Nasal cavity respiratory epithelium epithelial cell of viscerocranial mucosa (primary cell): ENCODE data around the gene TMOD4. TPM values are rescaled to one million over a fixed set of nuclear protein-coding genes. Genes with fewer than 3 reads are reported as not detected.

ENCODE experiments used
- total RNA-seq: library from RNA; depleted of rRNA; stranded (reverse); fragments of >200 nt; gene quantifications from 2 replicates; pipeline ENCODE4 v1.2.3, GENCODE V29; 2014

TMOD4 gene
- 0.21 TPM in 1 of 2 replicates, not detected in the other for total RNA-seq

DNA sequence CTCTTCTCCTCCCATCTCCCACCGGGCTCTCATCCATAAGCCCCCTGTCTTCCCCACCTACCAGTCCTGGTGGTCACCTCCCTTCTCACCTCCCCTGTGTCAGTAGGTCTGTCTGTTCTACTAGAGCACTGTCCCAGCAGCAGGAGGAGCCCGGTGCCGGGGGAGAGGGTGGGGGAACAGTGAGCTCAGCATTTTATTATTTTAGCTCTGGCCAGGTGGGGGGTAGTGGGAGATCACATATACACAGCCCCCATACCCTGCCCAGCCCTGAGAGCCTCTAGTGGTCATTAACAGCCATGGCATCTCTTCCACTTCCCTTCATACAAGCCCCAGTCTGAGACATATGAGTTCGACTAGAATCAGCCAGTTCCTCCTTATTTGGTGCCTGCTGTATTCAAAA is at the start of gene TMOD4:
Gene TMOD4 (minus strand): TSS at position 119 of the 400 bp plus-strand sequence. CDS start 1,106 bp downstream, outside the sequence.

DNA sequence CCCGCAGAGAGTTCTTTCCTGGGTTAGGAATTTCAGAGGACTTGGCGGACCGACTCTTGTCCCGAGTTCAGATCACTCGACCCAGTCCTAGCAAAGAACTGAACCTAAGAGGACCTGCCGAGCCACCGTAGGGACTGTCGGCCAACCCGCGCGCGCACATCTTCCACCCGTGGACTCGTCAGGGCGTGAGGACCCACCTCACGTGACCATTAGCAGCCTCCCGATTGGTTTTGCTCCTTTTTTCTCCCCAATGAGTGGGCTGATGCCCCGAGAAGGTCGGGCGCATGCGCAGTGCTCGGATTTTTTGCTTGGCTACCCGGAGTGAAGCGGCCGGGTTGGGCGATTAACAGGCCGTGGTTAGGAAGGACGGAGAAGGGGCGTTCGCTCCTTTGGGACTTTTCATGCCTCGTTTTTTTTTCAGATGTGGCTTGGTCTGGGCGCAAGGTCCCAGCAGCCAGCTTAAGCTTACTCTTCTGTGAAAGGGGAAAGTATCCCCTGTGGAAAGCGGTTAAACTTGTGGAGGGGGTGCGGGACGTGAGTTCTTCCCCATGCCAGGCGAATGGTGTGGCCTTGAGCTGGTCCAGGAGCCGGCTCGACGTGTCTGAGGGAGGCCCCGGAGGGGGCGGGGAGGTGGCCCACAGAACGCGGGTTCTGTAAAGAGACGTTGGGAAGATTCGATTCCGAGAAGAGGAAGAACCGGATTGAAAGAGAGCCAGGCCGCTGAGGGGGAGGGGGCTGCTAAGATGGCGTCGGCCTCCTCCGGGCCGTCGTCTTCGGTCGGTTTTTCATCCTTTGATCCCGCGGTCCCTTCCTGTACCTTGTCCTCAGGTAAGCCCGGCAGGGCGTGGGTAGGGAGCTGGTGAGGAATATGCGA is 22.7 kb upstream of the TMOD4 start, which contains the start of gene PIP5K1A:
Gene PIP5K1A (plus strand): TSS at position 299 of the 874 bp plus-strand sequence. CDS start 445 bp downstream, at position 744.

DNA sequence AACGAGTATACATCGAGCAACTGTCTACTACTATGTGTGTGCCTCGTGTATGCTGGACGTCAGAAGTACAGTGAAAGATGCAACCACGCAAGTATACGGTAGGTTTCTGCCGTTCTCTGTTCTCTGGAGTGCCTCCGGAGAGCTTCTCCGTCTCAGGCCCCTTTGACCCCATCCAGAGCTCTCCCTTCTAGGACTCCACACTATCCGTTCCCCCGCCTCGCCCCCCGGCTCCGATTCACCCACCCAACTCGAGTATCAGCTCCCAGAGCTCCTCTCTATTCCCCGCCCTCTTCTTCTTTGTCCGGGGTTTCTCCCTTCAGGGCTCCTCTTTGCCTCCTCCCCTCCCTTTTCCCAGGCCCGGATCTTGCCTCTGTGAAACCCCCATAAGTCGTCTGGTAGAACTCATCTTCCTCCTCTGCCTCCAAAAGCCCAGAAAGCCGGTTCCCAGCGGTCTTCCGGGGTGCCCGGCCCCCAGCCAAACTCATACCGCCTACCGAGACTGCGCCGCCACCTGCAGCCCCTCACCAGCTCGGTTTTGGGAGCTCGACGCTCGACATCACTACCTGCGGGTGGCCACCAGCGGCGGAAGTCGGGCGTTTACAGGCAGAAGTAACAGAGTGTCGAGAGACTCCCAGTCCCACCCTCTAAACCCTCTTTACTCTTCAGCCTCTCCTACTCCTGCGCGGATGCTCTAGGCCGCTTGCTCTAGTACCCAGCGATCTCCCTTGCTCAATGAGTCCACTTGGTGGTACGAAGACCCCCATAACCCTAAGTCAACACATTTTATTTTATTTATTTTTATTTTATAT is 14.1 kb upstream of the TMOD4 start, which contains the start of gene VPS72:
Gene VPS72 (minus strand): TSS at position 561 of the 809 bp plus-strand sequence. CDS start 76 bp downstream, at position 485.

DNA sequence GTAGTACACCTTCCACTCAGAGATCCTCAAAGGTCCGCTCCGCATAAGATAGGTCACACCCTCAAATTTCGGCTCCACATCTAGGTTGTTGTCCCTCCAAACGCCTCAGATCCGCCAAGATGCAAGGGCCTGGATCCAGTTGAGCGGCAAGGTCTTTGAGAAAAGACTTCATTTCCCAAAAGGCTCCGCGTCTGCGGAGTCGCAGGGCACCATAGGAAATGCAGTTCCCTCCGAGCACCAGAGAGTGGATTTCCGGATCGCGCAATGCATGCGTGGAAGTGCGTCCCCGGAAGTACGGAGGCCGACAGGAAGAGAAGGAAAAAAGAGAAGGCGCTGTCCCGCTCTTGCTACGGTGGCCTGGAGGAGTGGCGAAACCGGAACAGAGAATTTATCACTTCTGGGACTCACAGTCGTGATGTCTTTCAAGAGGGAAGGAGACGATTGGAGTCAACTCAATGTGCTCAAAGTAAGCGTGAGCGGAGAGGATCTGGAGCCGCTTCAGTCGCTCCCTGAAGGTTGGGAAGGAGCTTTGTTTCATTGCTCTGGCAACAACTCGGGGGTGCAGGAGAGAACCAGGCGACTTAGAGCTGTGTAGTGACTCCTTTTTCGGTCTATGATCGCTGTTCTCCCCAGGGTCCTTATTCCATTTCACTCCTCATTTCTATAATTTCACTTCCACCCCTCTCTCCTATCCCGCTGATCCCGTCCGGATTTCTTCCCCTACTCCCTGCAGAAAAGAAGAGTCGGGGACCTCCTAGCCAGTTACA is 9.9 kb downstream of the TMOD4 start, which contains the start of the genes LYSMD1 and SCNM1:
Gene LYSMD1 (minus strand): TSS at position 165 of the 767 bp plus-strand sequence. CDS start 644 bp downstream, outside the sequence.
Gene SCNM1 (plus strand): TSS at position 407 of the 767 bp plus-strand sequence. CDS start 9 bp downstream, at position 416.

GRCh38 chr1:151156515-151156819 is 19.3 kb downstream of the TMOD4 start, which contains the start of gene TNFAIP8L2:
TSS of gene TNFAIP8L2 (plus strand) at chr1:151156649. CDS start at chr1:151158698, 2,049 bp downstream.

DNA sequence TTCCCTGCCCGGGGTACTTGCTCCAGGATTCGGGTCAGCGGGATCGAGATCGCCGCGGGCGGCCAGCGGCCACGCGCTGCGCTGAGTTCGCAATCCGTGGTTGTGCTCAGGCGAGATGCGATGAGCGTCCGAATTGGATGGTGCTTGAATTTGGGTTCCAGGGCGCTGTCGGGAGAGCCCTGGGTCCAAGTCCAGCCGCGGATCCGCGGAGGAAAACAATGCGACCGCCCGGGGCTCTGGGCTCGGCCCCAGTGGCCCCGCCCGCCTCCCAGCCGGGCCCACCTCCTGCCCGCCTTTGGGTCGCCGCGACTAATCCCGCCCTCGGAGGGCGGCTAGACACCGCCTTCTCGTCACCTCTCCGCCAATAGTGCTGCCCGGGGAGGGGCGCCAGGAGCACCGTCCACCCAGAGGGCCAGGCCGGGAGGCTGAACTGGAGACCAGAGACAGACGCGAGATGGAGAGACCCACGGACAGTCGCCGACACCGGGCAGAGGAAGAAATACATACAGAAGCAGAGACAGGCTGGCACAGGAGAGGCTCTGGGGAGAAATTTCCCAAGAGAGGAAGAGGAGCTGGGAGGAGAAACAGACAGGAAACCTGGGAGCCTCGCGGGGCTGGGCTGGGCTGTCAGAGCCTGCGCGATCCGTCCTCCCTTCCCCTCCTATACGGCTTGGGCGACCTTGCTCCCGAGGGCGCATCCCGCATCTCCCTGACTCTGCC is 29.2 kb downstream of the TMOD4 start, which contains the start of gene SEMA6C:
Gene SEMA6C (minus strand): TSS at position 220 of the 720 bp plus-strand sequence. CDS start 4,010 bp downstream, outside the sequence.

Other genes starting within 250 kb of the TMOD4 start
- gene SETDB1, start 249.6 kb downstream of the TMOD4 start, total RNA-seq, result 23.2 and 36.7 TPM in 2 replicates
- 83.7 and 101 TPM in 2 replicates for gene CERS2, start 201.1 kb downstream of the TMOD4 start, total RNA-seq
- gene ANXA9, start 193.7 kb downstream of the TMOD4 start, total RNA-seq, result 0.50 and 0.68 TPM in 2 replicates
- gene MINDY1, start 169.1 kb downstream of the TMOD4 start, total RNA-seq, result 5.5 and 10.3 TPM in 2 replicates
- 10.3 and 11.6 TPM in 2 replicates for gene PRUNE1, start 167.5 kb downstream of the TMOD4 start, total RNA-seq
- 3.3 and 7.5 TPM in 2 replicates for gene BNIPL, start 139.4 kb downstream of the TMOD4 start, total RNA-seq
- gene C1orf56, start 128.2 kb downstream of the TMOD4 start, total RNA-seq, result 0.71 and 1.0 TPM in 2 replicates
- gene CDC42SE1, start 116.4 kb downstream of the TMOD4 start, total RNA-seq, result 111 and 152 TPM in 2 replicates
- 1.7 and 3.3 TPM in 2 replicates for gene MLLT11, start 115.6 kb downstream of the TMOD4 start, total RNA-seq
- gene GABPB2, start 105.2 kb downstream of the TMOD4 start, total RNA-seq, result 17.1 and 27.1 TPM in 2 replicates
- 0.34 and 1.3 TPM in 2 replicates for gene SEMA6C, start 29.4 kb downstream of the TMOD4 start, total RNA-seq
- gene TNFAIP8L2, start 19.3 kb downstream of the TMOD4 start, total RNA-seq, result not detected in 2 replicates
- 5.8 and 6.5 TPM in 2 replicates for gene LYSMD1, start 10.1 kb downstream of the TMOD4 start, total RNA-seq
- 24.1 and 24.3 TPM in 2 replicates for gene SCNM1, start 9.8 kb downstream of the TMOD4 start, total RNA-seq
- 48.7 and 56.0 TPM in 2 replicates for gene VPS72, start 14.2 kb upstream of the TMOD4 start, total RNA-seq
- 84.6 and 96.4 TPM in 2 replicates for gene PIP5K1A, start 22.6 kb upstream of the TMOD4 start, total RNA-seq
- gene PSMD4, start 78.8 kb upstream of the TMOD4 start, total RNA-seq, result 166 and 202 TPM in 2 replicates
- 12.3 and 17.9 TPM in 2 replicates for gene ZNF687, start 106.3 kb upstream of the TMOD4 start, total RNA-seq
- 27.7 and 51.7 TPM in 2 replicates for gene PI4KB, start 151.4 kb upstream of the TMOD4 start, total RNA-seq
- gene RFX5, start 171.3 kb upstream of the TMOD4 start, total RNA-seq, result 11.3 and 37.7 TPM in 2 replicates
- gene SELENBP1, start 196.7 kb upstream of the TMOD4 start, total RNA-seq, result 1.0 and 2.7 TPM in 2 replicates
- 210 and 365 TPM in 2 replicates for gene PSMB4, start 223.6 kb upstream of the TMOD4 start, total RNA-seq